T-helper 2 cell treated with Interferon-gamma antibody and Interleukin-4, amounts not matched to agents 5 μg/mL and 100 μg/mL, for 36 hours (primary cell): Measurements from ENCODE around the gene CELF1.
A peak's percentile ranks its signal among the peaks of the same experiment; 100 is the strongest.

Source experiments
- DNase-seq: peaks from one replicate; pipeline ENCODE4 v3.0.0; 2021; ENCODE audit warnings: low spot score
- H3K27ac Mint-ChIP-seq: one replicate; pipeline ENCODE4 v1.8.0; 2021; ENCODE audit warnings: mild to moderate bottlenecking, mixed read lengths
- H3K27me3 Mint-ChIP-seq: one replicate; pipeline ENCODE4 v1.8.0; 2021; ENCODE audit warnings: low read depth, mixed read lengths
- H3K36me3 Mint-ChIP-seq: one replicate; pipeline ENCODE4 v1.8.0; 2021; ENCODE audit warnings: low read depth, mixed read lengths
- H3K4me1 Mint-ChIP-seq: one replicate; pipeline ENCODE4 v1.8.0; 2021; ENCODE audit warnings: low read depth, mixed read lengths
- H3K4me3 Mint-ChIP-seq: one replicate; pipeline ENCODE4 v1.8.0; 2022; ENCODE audit warnings: mild to moderate bottlenecking, moderate library complexity, mixed read lengths
- H3K9me3 Mint-ChIP-seq: one replicate; pipeline ENCODE4 v1.8.0; 2021; ENCODE audit warnings: mixed read lengths

CELF1 gene

GRCh38 chr11:47442514-47442913 is 110.4 kb downstream of the CELF1 start:
- DNase-seq: no peak
- Mint-ChIP-seq H3K36me3 (no peaks in the 10 kb centered on the region), H3K9me3 (no peaks in the 10 kb centered on the region), H3K4me1 (no peaks in the 10 kb centered on the region), H3K27ac (no peak overlapping the region), H3K27me3 (no peaks in the 10 kb centered on the region), H3K4me3 (no peak overlapping the region)

GRCh38 chr11:47441421-47441820 is 111.5 kb downstream of the CELF1 start:
- Mint-ChIP-seq H3K4me3 (no peak overlapping the region), H3K27me3 (no peaks in the 10 kb centered on the region), H3K4me1 (no peaks in the 10 kb centered on the region), H3K36me3 (no peaks in the 10 kb centered on the region), H3K27ac (no peak overlapping the region), H3K9me3 (no peaks in the 10 kb centered on the region)
- DNase-seq: no peak

DNA sequence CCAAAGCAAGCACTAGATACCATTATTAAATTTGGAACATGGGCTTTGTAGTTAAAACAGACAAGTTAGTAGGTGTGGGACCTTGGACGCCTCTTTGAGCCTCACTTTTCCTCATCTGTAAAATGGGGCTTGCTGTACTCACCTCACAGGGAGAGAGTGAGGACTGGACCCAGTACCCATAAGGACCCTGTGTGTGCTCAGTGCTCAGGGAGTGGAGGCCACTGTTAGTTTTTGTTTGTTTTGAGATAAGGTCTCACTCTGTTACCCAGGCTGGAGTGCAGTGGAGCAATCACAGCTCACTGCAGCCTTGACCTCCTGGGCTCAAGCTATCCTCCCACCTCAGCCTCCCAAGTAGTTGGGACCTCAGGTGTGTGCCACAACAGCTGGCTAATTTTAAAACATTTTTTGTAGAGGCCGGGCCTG is 112.9 kb downstream of the CELF1 start:
- Mint-ChIP-seq H3K9me3 (no peaks in the 10 kb centered on the region), H3K4me1 (no peaks in the 10 kb centered on the region), H3K27me3 (no peaks in the 10 kb centered on the region), H3K27ac (no peak overlapping the region), H3K36me3 (no peaks in the 10 kb centered on the region), H3K4me3 (no peak overlapping the region)
- DNase-seq: no peak

DNA sequence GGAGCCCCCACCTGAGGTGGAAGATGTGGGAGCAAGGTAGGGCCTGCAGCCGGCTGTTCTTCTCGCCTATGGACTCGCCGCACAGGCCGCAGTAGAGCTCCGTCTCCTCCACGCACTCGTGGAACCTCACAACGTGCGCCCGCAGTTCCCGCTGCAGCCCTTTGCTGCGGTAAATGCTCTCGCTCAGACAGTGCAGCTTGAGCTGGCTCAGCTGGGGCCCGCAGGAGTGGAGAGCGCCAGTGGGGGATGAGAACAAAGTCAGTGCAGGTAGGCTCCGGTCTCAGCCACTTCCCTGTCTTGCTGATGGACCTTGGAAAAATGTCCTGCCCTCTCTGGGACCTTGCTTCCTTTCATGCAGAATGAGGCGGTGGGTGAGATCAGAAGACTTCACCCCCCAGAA is 114.2 kb downstream of the CELF1 start:
- no peak for DNase-seq
- H3K27me3 Mint-ChIP-seq: no peaks in the 10 kb centered on the region
- H3K27ac Mint-ChIP-seq: no peak overlapping the region

GRCh38 chr11:47437746-47438418 is 115.0 kb downstream of the CELF1 start:
- Mint-ChIP-seq H3K4me3 (no peak overlapping the region), H3K9me3 (no peaks in the 10 kb centered on the region), H3K27ac (no peak overlapping the region), H3K4me1 (no peaks in the 10 kb centered on the region), H3K27me3 (no peaks in the 10 kb centered on the region), H3K36me3 (no peaks in the 10 kb centered on the region)
- DNase-seq: no peak

More for the DNA sequence above, 114.2 kb downstream of the CELF1 start:
- H3K9me3 Mint-ChIP-seq: no peaks in the 10 kb centered on the region
- H3K4me1 Mint-ChIP-seq: no peaks in the 10 kb centered on the region
- H3K4me3 Mint-ChIP-seq: no peak overlapping the region
- no peaks in the 10 kb centered on the region for H3K36me3 Mint-ChIP-seq

DNA sequence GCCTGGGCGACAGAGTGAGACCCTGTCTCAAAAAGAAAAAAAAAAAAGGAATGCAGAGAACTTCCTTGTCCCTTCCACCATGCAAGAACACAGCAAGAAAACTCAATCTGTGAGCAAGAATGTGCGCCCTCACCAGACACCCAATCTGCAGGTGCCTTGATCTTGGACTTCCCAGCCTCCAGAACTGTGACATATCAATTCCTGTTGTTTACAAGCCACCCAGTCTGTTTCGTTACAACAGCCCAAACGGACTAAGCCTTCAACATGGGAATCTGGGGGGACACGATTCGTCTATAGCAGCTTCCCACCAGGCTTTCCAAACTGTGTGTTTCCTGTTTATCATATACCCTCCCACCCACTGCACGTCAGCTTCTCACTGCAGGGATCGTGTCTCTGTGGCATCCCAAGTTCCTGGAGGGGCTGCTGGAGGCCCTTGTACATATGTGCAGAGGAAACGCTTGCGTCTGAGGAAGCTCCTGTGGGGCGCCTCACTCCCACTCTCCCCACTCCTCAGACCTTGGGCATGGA is 115.7 kb downstream of the CELF1 start:
- no peaks in the 10 kb centered on the region for H3K36me3 Mint-ChIP-seq
- H3K4me3 Mint-ChIP-seq: no peak overlapping the region
- H3K4me1 Mint-ChIP-seq: no peaks in the 10 kb centered on the region
- no peak for DNase-seq
- H3K27ac Mint-ChIP-seq: no peak overlapping the region
- H3K9me3 Mint-ChIP-seq: no peaks in the 10 kb centered on the region
- H3K27me3 Mint-ChIP-seq: no peaks in the 10 kb centered on the region

DNA sequence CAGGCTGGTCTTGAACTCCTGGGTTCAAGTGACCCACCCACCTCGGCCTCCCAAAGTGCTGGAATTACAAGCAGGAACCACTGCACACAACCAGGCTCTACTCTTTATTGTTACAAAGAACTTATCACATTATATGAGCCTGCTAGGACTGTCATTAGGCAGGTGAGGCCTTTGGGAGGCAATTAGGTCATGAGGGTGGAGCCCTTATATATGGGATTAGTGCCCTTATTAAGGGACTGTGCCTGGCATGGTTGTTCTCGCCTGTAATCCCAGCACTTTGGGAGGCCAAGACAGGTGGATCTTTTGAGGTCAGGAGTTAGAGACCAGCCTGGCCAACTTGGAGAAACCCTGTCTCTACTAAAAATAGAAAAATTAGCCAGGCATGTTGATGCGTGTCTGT is 116.2 kb downstream of the CELF1 start:
- no peak for DNase-seq
- Mint-ChIP-seq H3K4me1 (no peaks in the 10 kb centered on the region), H3K36me3 (no peaks in the 10 kb centered on the region), H3K9me3 (no peaks in the 10 kb centered on the region), H3K27ac (no peak overlapping the region), H3K4me3 (no peak overlapping the region), H3K27me3 (no peaks in the 10 kb centered on the region)

- no peaks in the 10 kb centered on the region for H3K27me3 Mint-ChIP-seq
- no peaks in the 10 kb centered on the region for H3K4me1 Mint-ChIP-seq
- no peak overlapping the region for H3K27ac Mint-ChIP-seq
- no peaks in the 10 kb centered on the region for H3K36me3 Mint-ChIP-seq
- DNase-seq: no peak
- H3K9me3 Mint-ChIP-seq: no peaks in the 10 kb centered on the region
- H3K4me3 Mint-ChIP-seq: no peak overlapping the region
Measured at GRCh38 chr11:47435687-47436086, 117.2 kb downstream of the CELF1 start.

GRCh38 chr11:47434011-47434786 is 118.7 kb downstream of the CELF1 start:
- no peaks in the 10 kb centered on the region for H3K27me3 Mint-ChIP-seq
- H3K9me3 Mint-ChIP-seq: no peaks in the 10 kb centered on the region

DNA sequence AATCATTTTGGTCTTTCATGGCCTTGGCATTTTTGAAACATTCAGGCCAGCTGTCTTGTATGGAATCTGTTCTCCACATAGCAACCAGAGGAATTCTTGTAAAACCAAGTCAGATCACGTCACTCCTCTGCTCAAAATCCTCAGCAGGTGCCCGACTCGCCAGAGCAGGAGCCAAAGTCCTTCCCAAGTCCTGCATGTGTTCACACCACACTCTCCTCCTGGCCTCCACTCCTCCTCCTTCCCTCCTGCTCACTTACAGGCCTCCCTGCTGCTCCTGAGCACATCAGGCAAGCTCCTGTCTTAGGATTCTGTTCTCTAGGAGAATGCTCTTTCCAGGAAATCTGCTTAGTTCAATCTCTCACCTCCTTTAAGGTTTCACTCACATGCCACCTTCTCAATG is 119.8 kb downstream of the CELF1 start:
- no peak for DNase-seq
- Mint-ChIP-seq H3K4me3 (no peak overlapping the region), H3K36me3 (no peaks in the 10 kb centered on the region), H3K4me1 (peaks cover 2% of the 10 kb centered on the region), H3K27ac (no peak overlapping the region), H3K9me3 (no peaks in the 10 kb centered on the region), H3K27me3 (no peaks in the 10 kb centered on the region)

More at GRCh38 chr11:47434011-47434786, 118.7 kb downstream of the CELF1 start:
- H3K27ac Mint-ChIP-seq: no peak overlapping the region
- no peak for DNase-seq
- H3K4me3 Mint-ChIP-seq: no peak overlapping the region
- H3K4me1 Mint-ChIP-seq: peaks cover 2% of the 10 kb centered on the region
- no peaks in the 10 kb centered on the region for H3K36me3 Mint-ChIP-seq

GRCh38 chr11:47431356-47432083 is 121.4 kb downstream of the CELF1 start:
- DNase-seq: no peak
- no peak overlapping the region for H3K4me3 Mint-ChIP-seq
- peaks cover 6% of the 10 kb centered on the region for H3K4me1 Mint-ChIP-seq
- no peaks in the 10 kb centered on the region for H3K9me3 Mint-ChIP-seq
- H3K36me3 Mint-ChIP-seq: no peaks in the 10 kb centered on the region
- H3K27ac Mint-ChIP-seq: no peak overlapping the region
- H3K27me3 Mint-ChIP-seq: no peaks in the 10 kb centered on the region

DNA sequence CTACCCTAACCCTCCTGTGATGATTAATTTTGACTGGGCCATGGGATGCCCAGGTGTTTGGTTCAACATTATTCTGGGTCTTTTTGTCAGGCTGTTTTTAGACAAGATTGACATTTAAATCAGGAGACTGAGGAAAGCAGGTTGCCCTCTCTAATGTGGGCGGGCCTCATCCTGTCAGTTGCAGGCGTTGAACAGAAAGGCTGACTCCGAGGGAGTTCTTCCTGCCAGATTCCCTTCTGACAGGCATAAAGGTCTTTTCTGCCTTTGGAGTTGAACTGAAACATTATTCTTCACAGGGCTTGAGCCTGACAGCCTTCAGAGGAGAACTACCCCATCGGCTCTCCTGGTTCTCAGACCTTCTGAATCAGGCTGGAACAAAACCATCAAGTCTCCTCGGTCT is 122.4 kb downstream of the CELF1 start:
- Mint-ChIP-seq H3K4me1 (peaks cover 9% of the 10 kb centered on the region), H3K27me3 (no peaks in the 10 kb centered on the region), H3K4me3 (no peak overlapping the region), H3K9me3 (no peaks in the 10 kb centered on the region), H3K36me3 (peaks cover 7% of the 10 kb centered on the region), H3K27ac (no peak overlapping the region)
- DNase-seq: no peak

DNA sequence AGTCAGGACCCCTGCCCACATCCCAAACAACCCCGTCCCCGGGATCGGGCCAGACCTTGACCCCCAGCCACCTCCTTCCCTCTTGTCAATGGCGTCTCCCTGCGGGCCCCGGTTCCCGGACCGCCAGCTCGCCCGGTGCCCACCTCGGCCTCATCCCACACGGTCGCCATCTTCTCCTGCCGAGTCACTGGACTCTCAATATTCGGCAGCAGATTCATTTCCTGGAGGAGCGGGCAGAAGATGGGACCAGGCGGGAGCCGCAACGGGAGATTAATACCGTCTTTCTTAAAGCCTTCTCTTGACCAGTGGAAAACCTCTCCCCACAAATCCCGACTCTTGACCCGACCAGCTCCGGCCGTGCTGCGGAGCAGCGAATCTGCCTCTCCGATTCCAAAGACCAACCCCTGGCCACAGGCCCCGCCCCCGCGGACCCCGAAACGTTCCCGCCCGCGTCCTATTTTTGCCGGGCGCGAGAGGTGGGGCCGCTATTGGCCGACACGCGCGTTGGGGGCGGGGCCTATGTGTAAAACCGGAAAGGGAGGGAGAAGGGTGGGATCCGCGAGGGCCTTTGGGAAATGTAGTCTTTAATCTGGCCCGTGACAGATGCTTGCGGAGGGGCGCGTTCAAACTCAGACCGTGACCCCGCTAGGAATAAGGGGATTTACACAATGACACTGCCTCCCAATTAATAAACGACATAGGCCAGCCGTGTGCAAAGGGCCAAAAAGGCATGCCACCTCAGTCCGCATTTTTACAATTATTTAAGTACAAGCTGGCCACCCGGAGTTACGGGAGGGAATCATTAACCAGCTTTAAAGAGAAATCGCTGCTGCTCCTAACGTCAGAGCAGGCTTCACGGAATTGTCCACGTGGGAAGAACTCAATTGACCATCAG is 126.6 kb downstream of the CELF1 start, which contains the start of gene PSMC3:
TSS of gene PSMC3 (minus strand) at position 378 of the 895 bp plus-strand sequence. CDS start at position 218, 160 bp downstream.
- Mint-ChIP-seq H3K27me3 (no peaks in the 10 kb centered on the region), H3K36me3 (peaks cover 40% of the 10 kb centered on the region), H3K27ac (peak within 1 kb of the TSS; percentile 99), H3K9me3 (no peaks in the 10 kb centered on the region), H3K4me1 (peaks cover 18% of the 10 kb centered on the region), H3K4me3 (peak within 1 kb of the TSS; percentile 99)
- peak; percentile 97 for DNase-seq
